ENCODE results near the gene SERPIND1.

Gene SERPIND1

GRCh38 chr22:20741634-20742581 is 32.0 kb upstream of the SERPIND1 start:
- Mint-ChIP-seq H3K9me3 (ENCODE audit: low read depth) (no peaks in the 10 kb centered on the region), H3K36me3 (peaks cover 8% of the 10 kb centered on the region)

GRCh38 chr22:20742764-20743163 is 31.1 kb upstream of the SERPIND1 start:
- H3K4me1 Mint-ChIP-seq (ENCODE audit: low read depth): peaks cover 1% of the 10 kb centered on the region
- H3K27me3 Mint-ChIP-seq: no peaks in the 10 kb centered on the region
- H3K9me3 Mint-ChIP-seq (ENCODE audit: low read depth): no peaks in the 10 kb centered on the region
- no peak overlapping the region for H3K4me3 Mint-ChIP-seq
- no peak overlapping the region for H3K27ac Mint-ChIP-seq
- peaks cover 8% of the 10 kb centered on the region for H3K36me3 Mint-ChIP-seq

More at GRCh38 chr22:20741634-20742581, 32.0 kb upstream of the SERPIND1 start:
- Mint-ChIP-seq H3K4me1 (ENCODE audit: low read depth) (peaks cover 1% of the 10 kb centered on the region), H3K27me3 (no peaks in the 10 kb centered on the region), H3K27ac (no peak overlapping the region), H3K4me3 (no peak overlapping the region)

- peaks cover 4% of the 10 kb centered on the region for H3K36me3 Mint-ChIP-seq
- no peaks in the 10 kb centered on the region for H3K27me3 Mint-ChIP-seq
- H3K4me3 Mint-ChIP-seq: no peak overlapping the region
- no peaks in the 10 kb centered on the region for H3K9me3 Mint-ChIP-seq (ENCODE audit: low read depth)
- no peak overlapping the region for H3K27ac Mint-ChIP-seq
- H3K4me1 Mint-ChIP-seq (ENCODE audit: low read depth): peaks cover under 1% of the 10 kb centered on the region
Measured at GRCh38 chr22:20744456-20744855, 29.5 kb upstream of the SERPIND1 start.

GRCh38 chr22:20745119-20745518 is 28.8 kb upstream of the SERPIND1 start:
- Mint-ChIP-seq H3K27ac (peak overlapping the region; percentile 50), H3K27me3 (no peaks in the 10 kb centered on the region), H3K9me3 (ENCODE audit: low read depth) (no peaks in the 10 kb centered on the region), H3K4me3 (no peak overlapping the region), H3K36me3 (peaks cover 4% of the 10 kb centered on the region), H3K4me1 (ENCODE audit: low read depth) (no peaks in the 10 kb centered on the region)

GRCh38 chr22:20746431-20747189 is 27.3 kb upstream of the SERPIND1 start:
- H3K36me3 Mint-ChIP-seq: no peaks in the 10 kb centered on the region

GRCh38 chr22:20747223-20747622 is 26.7 kb upstream of the SERPIND1 start:
- no peaks in the 10 kb centered on the region for H3K4me1 Mint-ChIP-seq (ENCODE audit: low read depth)
- H3K4me3 Mint-ChIP-seq: no peak overlapping the region
- no peaks in the 10 kb centered on the region for H3K9me3 Mint-ChIP-seq (ENCODE audit: low read depth)
- no peaks in the 10 kb centered on the region for H3K36me3 Mint-ChIP-seq
- H3K27ac Mint-ChIP-seq: no peak overlapping the region
- no peaks in the 10 kb centered on the region for H3K27me3 Mint-ChIP-seq

More at GRCh38 chr22:20746431-20747189, 27.3 kb upstream of the SERPIND1 start:
- Mint-ChIP-seq H3K4me1 (ENCODE audit: low read depth) (no peaks in the 10 kb centered on the region), H3K9me3 (ENCODE audit: low read depth) (no peaks in the 10 kb centered on the region), H3K27ac (no peak overlapping the region), H3K4me3 (no peak overlapping the region), H3K27me3 (no peaks in the 10 kb centered on the region)

- Mint-ChIP-seq H3K36me3 (no peaks in the 10 kb centered on the region), H3K27me3 (no peaks in the 10 kb centered on the region), H3K4me3 (no peak overlapping the region), H3K27ac (no peak overlapping the region), H3K4me1 (ENCODE audit: low read depth) (no peaks in the 10 kb centered on the region), H3K9me3 (ENCODE audit: low read depth) (no peaks in the 10 kb centered on the region)
Measured at GRCh38 chr22:20748082-20748481, 25.8 kb upstream of the SERPIND1 start.

- no peaks in the 10 kb centered on the region for H3K4me1 Mint-ChIP-seq (ENCODE audit: low read depth)
- H3K9me3 Mint-ChIP-seq (ENCODE audit: low read depth): no peaks in the 10 kb centered on the region
- H3K27me3 Mint-ChIP-seq: no peaks in the 10 kb centered on the region
- H3K4me3 Mint-ChIP-seq: no peak overlapping the region
- peak overlapping the region; percentile 3 for H3K27ac Mint-ChIP-seq
- H3K36me3 Mint-ChIP-seq: no peaks in the 10 kb centered on the region
Measured at GRCh38 chr22:20748731-20749428, 25.0 kb upstream of the SERPIND1 start.

GRCh38 chr22:20749453-20749852 is 24.5 kb upstream of the SERPIND1 start:
- Mint-ChIP-seq H3K4me1 (ENCODE audit: low read depth) (no peaks in the 10 kb centered on the region), H3K27ac (no peak overlapping the region), H3K27me3 (no peaks in the 10 kb centered on the region), H3K9me3 (ENCODE audit: low read depth) (no peaks in the 10 kb centered on the region), H3K36me3 (no peaks in the 10 kb centered on the region), H3K4me3 (no peak overlapping the region)

GRCh38 chr22:20750461-20751184 is 23.3 kb upstream of the SERPIND1 start:
- H3K27me3 Mint-ChIP-seq: no peaks in the 10 kb centered on the region
- H3K4me1 Mint-ChIP-seq (ENCODE audit: low read depth): no peaks in the 10 kb centered on the region
- no peak overlapping the region for H3K4me3 Mint-ChIP-seq
- H3K36me3 Mint-ChIP-seq: no peaks in the 10 kb centered on the region
- no peaks in the 10 kb centered on the region for H3K9me3 Mint-ChIP-seq (ENCODE audit: low read depth)
- no peak overlapping the region for H3K27ac Mint-ChIP-seq

- no peak overlapping the region for H3K27ac Mint-ChIP-seq
- no peaks in the 10 kb centered on the region for H3K36me3 Mint-ChIP-seq
- H3K4me3 Mint-ChIP-seq: no peak overlapping the region
- H3K27me3 Mint-ChIP-seq: no peaks in the 10 kb centered on the region
- H3K9me3 Mint-ChIP-seq (ENCODE audit: low read depth): no peaks in the 10 kb centered on the region
- H3K4me1 Mint-ChIP-seq (ENCODE audit: low read depth): no peaks in the 10 kb centered on the region
Measured at GRCh38 chr22:20751185-20751851, 22.6 kb upstream of the SERPIND1 start.

GRCh38 chr22:20752104-20752741 is 21.7 kb upstream of the SERPIND1 start:
- Mint-ChIP-seq H3K27ac (no peak overlapping the region), H3K9me3 (ENCODE audit: low read depth) (no peaks in the 10 kb centered on the region), H3K27me3 (no peaks in the 10 kb centered on the region), H3K36me3 (peaks cover 2% of the 10 kb centered on the region), H3K4me1 (ENCODE audit: low read depth) (no peaks in the 10 kb centered on the region), H3K4me3 (no peak overlapping the region)

GRCh38 chr22:20752873-20753272 is 21.0 kb upstream of the SERPIND1 start:
- no peak overlapping the region for H3K27ac Mint-ChIP-seq

More at GRCh38 chr22:20752873-20753272, 21.0 kb upstream of the SERPIND1 start:
- Mint-ChIP-seq H3K4me1 (ENCODE audit: low read depth) (no peaks in the 10 kb centered on the region), H3K9me3 (ENCODE audit: low read depth) (no peaks in the 10 kb centered on the region), H3K4me3 (no peak overlapping the region), H3K27me3 (no peaks in the 10 kb centered on the region), H3K36me3 (peaks cover 2% of the 10 kb centered on the region)

Data from activated naive CD8-positive, alpha-beta T cell (primary cell).